Naive B cell (primary cell): ENCODE results near the gene MRM2. TPM values are rescaled to one million over a fixed set of nuclear protein-coding genes. Genes with fewer than 3 reads are reported as not detected.
A peak's percentile ranks its signal among the peaks of the same experiment; 100 is the strongest.
"Not testable (repeated sequence)": the region's sequence is repeated elsewhere in the genome, so short reads cannot be mapped to it uniquely, and the experiment has no call there.

ENCODE experiments used
- ATAC-seq, 2 donors: fragments of 150-1000 bp; cut with Tn5 transposase; 2 replicates each; pipeline ENCODE4 v1.10.0; 2021; ENCODE audit warnings: low read depth in 2 of 2, mild to moderate bottlenecking in 2 of 2, moderate library complexity in 2 of 2
- DNase-seq: peaks from one replicate; pipeline ENCODE4 v3.0.0; 2022
- H3K27ac Mint-ChIP-seq, 6 donors: one replicate each; pipeline ENCODE4 v1.8.0; 2020 to 2022; ENCODE audit warnings: mild to moderate bottlenecking in 6 of 6, mixed read lengths in 6 of 6, moderate library complexity in 5 of 6, inconsistent platforms in 2 of 6
- H3K27me3 Mint-ChIP-seq, 3 donors: one replicate each; pipeline ENCODE4 v1.8.0; 2021 to 2022; ENCODE audit warnings: mixed read lengths in 3 of 3, mild to moderate bottlenecking in 1 of 3
- H3K36me3 Mint-ChIP-seq, 2 donors: one replicate each; pipeline ENCODE4 v1.8.0; 2020 to 2022; ENCODE audit warnings: mixed read lengths in 2 of 2, inconsistent platforms in 1 of 2, mild to moderate bottlenecking in 1 of 2
- H3K4me1 Mint-ChIP-seq, 3 donors: one replicate each; pipeline ENCODE4 v1.8.0; 2020 to 2022; ENCODE audit warnings: mixed read lengths in 3 of 3, inconsistent platforms in 1 of 3, mild to moderate bottlenecking in 1 of 3, moderate library complexity in 1 of 3
- H3K4me3 Mint-ChIP-seq, 8 donors: one replicate each; pipeline ENCODE4 v1.8.0; 2020 to 2022; ENCODE audit warnings: mild to moderate bottlenecking in 8 of 8, mixed read lengths in 8 of 8, moderate library complexity in 8 of 8, inconsistent platforms in 2 of 8
- H3K9me3 Mint-ChIP-seq, 7 donors: one replicate each; pipeline ENCODE4 v1.8.0; 2020 to 2022; ENCODE audit warnings: mixed read lengths in 7 of 7, mild to moderate bottlenecking in 5 of 7, inconsistent platforms in 2 of 7, moderate library complexity in 1 of 7
- polyA plus RNA-seq, 6 donors: library from polyadenylated mRNA; unstranded; fragments of 300-500 nt; fragmentation: Illumina TruSeq; gene quantifications; one replicate each; pipeline ENCODE4 v1.2.3, GENCODE V29; 2021; ENCODE audit warnings: low read depth in 6 of 6

The MRM2 gene
- polyA plus RNA-seq, 6 donors from 2014 or later, result 29.2 to 64.2 (median 46.1) TPM

GRCh38 chr7:2275101-2275500 is 33.1 kb upstream of the MRM2 start:
- no peaks in the 10 kb centered on the region for H3K27me3 Mint-ChIP-seq
- ATAC-seq (no peak), DNase-seq (no peak)
- H3K4me3 Mint-ChIP-seq, result no peak overlapping the region
- no peaks in the 10 kb centered on the region for H3K9me3 Mint-ChIP-seq
- H3K27ac Mint-ChIP-seq, result peak overlapping the region in 1 of 6 donors; percentile 16
- peaks cover 6 to 7% of the 10 kb centered on the region in 2 donors for H3K36me3 Mint-ChIP-seq
- H3K4me1 Mint-ChIP-seq, result peaks cover 4 to 6% (median 5%) of the 10 kb centered on the region in 3 donors

GRCh38 chr7:2274666-2275065 is 32.7 kb upstream of the MRM2 start:
- Mint-ChIP-seq H3K27ac (peak overlapping the region in 2 of 6 donors; percentile 16 to 82), H3K9me3 (no peaks in the 10 kb centered on the region), H3K27me3 (no peaks in the 10 kb centered on the region), H3K4me3 (no peak overlapping the region), H3K36me3 (peaks cover 6 to 7% of the 10 kb centered on the region in 2 donors), H3K4me1 (peaks cover under 1 to 4% (median 1%) of the 10 kb centered on the region in 3 donors)
- ATAC-seq, result no peak
- DNase-seq, result no peak

- peak overlapping the region in 2 of 6 donors; percentile 30 to 39 for H3K27ac Mint-ChIP-seq
- H3K27me3 Mint-ChIP-seq, result no peaks in the 10 kb centered on the region
- ATAC-seq (no peak), DNase-seq (no peak)
- peaks cover 6 to 7% of the 10 kb centered on the region in 2 donors for H3K36me3 Mint-ChIP-seq
- no peak overlapping the region for H3K4me3 Mint-ChIP-seq
- no peaks in the 10 kb centered on the region for H3K9me3 Mint-ChIP-seq
- no peaks in the 10 kb centered on the region for H3K4me1 Mint-ChIP-seq
Measured at GRCh38 chr7:2273866-2274265, 31.9 kb upstream of the MRM2 start.

- no peak overlapping the region for H3K4me3 Mint-ChIP-seq
- H3K27me3 Mint-ChIP-seq, result no peaks in the 10 kb centered on the region
- H3K9me3 Mint-ChIP-seq, result no peaks in the 10 kb centered on the region
- DNase-seq, result no peak
- peak overlapping the region in 2 of 6 donors; percentile 11 to 66 for H3K27ac Mint-ChIP-seq
- ATAC-seq, result no peak
- H3K4me1 Mint-ChIP-seq, result no peaks in the 10 kb centered on the region
- H3K36me3 Mint-ChIP-seq, result peaks cover 3 to 7% of the 10 kb centered on the region in 2 donors
Measured at GRCh38 chr7:2272031-2272430, 30.0 kb upstream of the MRM2 start.

- Mint-ChIP-seq H3K36me3 (peaks cover 0 to 7% of the 10 kb centered on the region in 2 donors), H3K9me3 (no peaks in the 10 kb centered on the region), H3K4me3 (peak overlapping the region in 1 of 8 donors; percentile 51), H3K27me3 (no peaks in the 10 kb centered on the region), H3K4me1 (no peaks in the 10 kb centered on the region), H3K27ac (peak overlapping the region in 2 of 6 donors; percentile 24 to 79)
- DNase-seq (no peak), ATAC-seq (no peak)
Measured at GRCh38 chr7:2271273-2272026, 29.4 kb upstream of the MRM2 start.

- peaks cover 0 to 7% of the 10 kb centered on the region in 2 donors for H3K36me3 Mint-ChIP-seq
- peak overlapping the region in 1 of 6 donors; percentile 96 for H3K27ac Mint-ChIP-seq
Measured at GRCh38 chr7:2270495-2270894, 28.5 kb upstream of the MRM2 start.

GRCh38 chr7:2269991-2270460 is 28.0 kb upstream of the MRM2 start:
- no peak for DNase-seq
- H3K27ac Mint-ChIP-seq, result peak overlapping the region in 2 of 6 donors; percentile 27 to 34
- H3K9me3 Mint-ChIP-seq, result no peaks in the 10 kb centered on the region
- H3K4me3 Mint-ChIP-seq, result no peak overlapping the region
- peaks cover 0 to 7% of the 10 kb centered on the region in 2 donors for H3K36me3 Mint-ChIP-seq
- peaks cover 0 to 3% (median 0%) of the 10 kb centered on the region in 3 donors for H3K4me1 Mint-ChIP-seq
- ATAC-seq, result no peak
- no peaks in the 10 kb centered on the region for H3K27me3 Mint-ChIP-seq

More at GRCh38 chr7:2270495-2270894, 28.5 kb upstream of the MRM2 start:
- Mint-ChIP-seq H3K27me3 (no peaks in the 10 kb centered on the region), H3K9me3 (no peaks in the 10 kb centered on the region), H3K4me1 (peaks cover 0 to 1% (median 0%) of the 10 kb centered on the region in 3 donors), H3K4me3 (no peak overlapping the region)
- DNase-seq, result no peak
- ATAC-seq, result no peak

- not testable (repeated sequence) for H3K4me1 Mint-ChIP-seq, H3K27me3 Mint-ChIP-seq, H3K4me3 Mint-ChIP-seq, H3K9me3 Mint-ChIP-seq, H3K36me3 Mint-ChIP-seq, ATAC-seq, DNase-seq
- H3K27ac Mint-ChIP-seq, result peak overlapping the region in 2 of 6 donors; percentile 27 to 67
Measured at GRCh38 chr7:2269089-2269990, 27.3 kb upstream of the MRM2 start.

- Mint-ChIP-seq H3K27me3 (no peaks in the 10 kb centered on the region), H3K27ac (peak overlapping the region in 4 of 6 donors; percentile 45 to 78 (median 63)), H3K9me3 (no peaks in the 10 kb centered on the region), H3K4me1 (peaks cover 8 to 21% (median 10%) of the 10 kb centered on the region in 3 donors), H3K4me3 (no peak overlapping the region), H3K36me3 (peaks cover 5 to 9% of the 10 kb centered on the region in 2 donors)
- no peak for ATAC-seq
- DNase-seq, result no peak
Measured at GRCh38 chr7:2266911-2267310, 24.9 kb upstream of the MRM2 start.

GRCh38 chr7:2264158-2264557 is 22.2 kb upstream of the MRM2 start:
- ATAC-seq (no peak), DNase-seq (no peak)
- Mint-ChIP-seq H3K36me3 (peaks cover 5 to 17% of the 10 kb centered on the region in 2 donors), H3K27me3 (no peaks in the 10 kb centered on the region), H3K9me3 (no peaks in the 10 kb centered on the region), H3K27ac (peak overlapping the region; percentile 86 to 99 (median 89)), H3K4me3 (peak overlapping the region in 1 of 8 donors; percentile 21), H3K4me1 (peaks cover 21 to 47% (median 27%) of the 10 kb centered on the region in 3 donors)

- DNase-seq, result no peak
- Mint-ChIP-seq H3K4me3 (peak overlapping the region in 1 of 8 donors; percentile 12), H3K4me1 (peaks cover 25 to 50% (median 29%) of the 10 kb centered on the region in 3 donors), H3K36me3 (peaks cover 5 to 17% of the 10 kb centered on the region in 2 donors), H3K27ac (peak overlapping the region; percentile 84 to 100 (median 99)), H3K27me3 (no peaks in the 10 kb centered on the region), H3K9me3 (no peaks in the 10 kb centered on the region)
- no peak for ATAC-seq
Measured at GRCh38 chr7:2263176-2263575, 21.2 kb upstream of the MRM2 start.

GRCh38 chr7:2261611-2262010 is 19.6 kb upstream of the MRM2 start:
- ATAC-seq, result peak; percentile 87 to 90
- no peaks in the 10 kb centered on the region for H3K27me3 Mint-ChIP-seq
- H3K4me1 Mint-ChIP-seq, result peaks cover 25 to 50% (median 29%) of the 10 kb centered on the region in 3 donors
- DNase-seq, result peak; percentile 90
- peaks cover 5 to 17% of the 10 kb centered on the region in 2 donors for H3K36me3 Mint-ChIP-seq
- H3K4me3 Mint-ChIP-seq, result peak overlapping the region; percentile 68 to 85 (median 80)
- no peaks in the 10 kb centered on the region for H3K9me3 Mint-ChIP-seq
- H3K27ac Mint-ChIP-seq, result peak overlapping the region; percentile 99 to 100 (median 99)

- Mint-ChIP-seq H3K27me3 (no peaks in the 10 kb centered on the region), H3K4me3 (peak overlapping the region in 5 of 8 donors; percentile 24 to 84 (median 47)), H3K27ac (peak overlapping the region; percentile 99 to 100 (median 99)), H3K4me1 (peaks cover 25 to 50% (median 29%) of the 10 kb centered on the region in 3 donors), H3K9me3 (no peaks in the 10 kb centered on the region), H3K36me3 (peaks cover 5 to 17% of the 10 kb centered on the region in 2 donors)
- DNase-seq, result no peak
- no peak for ATAC-seq
Measured at GRCh38 chr7:2260820-2261219, 18.8 kb upstream of the MRM2 start.
